Gastrocnemius medialis (tissue), 4 donors: Measurements from ENCODE around the gene PEA15.

Source experiments
- POLR2A ChIP-seq, 2 donors: fragments of 450-650 bp; IDR thresholded peaks; one replicate each; pipeline ENCODE4 v1.6.1; 2017; ENCODE audit warnings: antibody characterized with exemption in 2 of 2, mild to moderate bottlenecking in 2 of 2, moderate library complexity in 2 of 2
- TF ChIP-seq, protein P1 (sequence below), 5 experiments: fragments of 450-650 bp in 3 of 5; fragments of 200-600 bp in 2 of 5; sonication (generic) in 2 of 5; IDR thresholded peaks in 4 of 5; conservative IDR thresholded peaks in 1 of 5; 1 replicate in 4 of 5; 2 replicates in 1 of 5; pipeline ENCODE4 v1.5.1; 2016 to 2019; ENCODE audit warnings: antibody characterized with exemption in 5 of 5, mild to moderate bottlenecking in 3 of 5, moderate library complexity in 3 of 5

DNA sequence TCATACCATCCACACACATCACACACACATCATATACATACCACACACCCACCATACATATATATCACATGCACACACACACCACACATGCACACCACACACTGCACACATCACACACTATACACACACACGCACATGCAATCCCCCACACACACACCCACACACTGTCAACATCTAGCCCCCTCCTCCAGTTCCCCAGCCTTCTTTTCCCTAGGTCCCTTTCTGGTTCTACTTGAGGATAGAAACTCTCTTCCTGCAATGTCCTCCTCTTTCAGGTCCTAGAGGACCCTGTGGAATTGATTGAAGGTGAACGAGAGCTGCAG, 10.5 kb upstream of the PEA15 start:
- TF ChIP-seq, protein P1, sequence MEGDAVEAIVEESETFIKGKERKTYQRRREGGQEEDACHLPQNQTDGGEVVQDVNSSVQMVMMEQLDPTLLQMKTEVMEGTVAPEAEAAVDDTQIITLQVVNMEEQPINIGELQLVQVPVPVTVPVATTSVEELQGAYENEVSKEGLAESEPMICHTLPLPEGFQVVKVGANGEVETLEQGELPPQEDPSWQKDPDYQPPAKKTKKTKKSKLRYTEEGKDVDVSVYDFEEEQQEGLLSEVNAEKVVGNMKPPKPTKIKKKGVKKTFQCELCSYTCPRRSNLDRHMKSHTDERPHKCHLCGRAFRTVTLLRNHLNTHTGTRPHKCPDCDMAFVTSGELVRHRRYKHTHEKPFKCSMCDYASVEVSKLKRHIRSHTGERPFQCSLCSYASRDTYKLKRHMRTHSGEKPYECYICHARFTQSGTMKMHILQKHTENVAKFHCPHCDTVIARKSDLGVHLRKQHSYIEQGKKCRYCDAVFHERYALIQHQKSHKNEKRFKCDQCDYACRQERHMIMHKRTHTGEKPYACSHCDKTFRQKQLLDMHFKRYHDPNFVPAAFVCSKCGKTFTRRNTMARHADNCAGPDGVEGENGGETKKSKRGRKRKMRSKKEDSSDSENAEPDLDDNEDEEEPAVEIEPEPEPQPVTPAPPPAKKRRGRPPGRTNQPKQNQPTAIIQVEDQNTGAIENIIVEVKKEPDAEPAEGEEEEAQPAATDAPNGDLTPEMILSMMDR (IDR thresholded peaks at IDR 0.05 in 4 of 5, conservative IDR thresholded peaks at IDR 0.05 in 1 of 5), result no peak
- TF ChIP-seq POLR2A (IDR thresholded peaks at IDR 0.05), result no peak
